Fibroblast of lung (primary cell): ENCODE data around the gene LPCAT3. TPM values are rescaled to one million over a fixed set of nuclear protein-coding genes. Genes with fewer than 3 reads are reported as not detected.
"Not testable (repeated sequence)": the region's sequence is repeated elsewhere in the genome, so short reads cannot be mapped to it uniquely, and the experiment has no call there.

Experiments used
- DNase-seq, 2 donors: peaks; one replicate each; pipeline versions ENCODE4 v3.0.0 to v3.0.0-alpha.2; 2010; ENCODE audit warnings: low read depth in 2 of 2
- H2AFZ ChIP-seq: 2 replicates; pipeline ENCODE4 v1.5.1; 2012; ENCODE audit warnings: low read length, control low read depth, inconsistent platforms
- H3K27ac ChIP-seq: 2 replicates; pipeline ENCODE4 v1.5.1; 2011; ENCODE audit warnings: low read length, control low read depth; ENCODE audit not compliant: insufficient read depth
- H3K27me3 ChIP-seq: 2 replicates; pipeline ENCODE4 v1.5.1; 2011; ENCODE audit warnings: mild to moderate bottlenecking, low read length; ENCODE audit not compliant: control insufficient read depth, insufficient read depth
- H3K36me3 ChIP-seq: 2 replicates; pipeline ENCODE4 v1.5.1; 2011; ENCODE audit warnings: low read length; ENCODE audit not compliant: control insufficient read depth, insufficient read depth
- H3K4me1 ChIP-seq: 2 replicates; pipeline ENCODE4 v1.5.1; 2011; ENCODE audit warnings: low read length; ENCODE audit not compliant: control insufficient read depth, insufficient read depth; ENCODE audit errors: extremely low read depth
- H3K4me2 ChIP-seq: 2 replicates; pipeline ENCODE4 v1.5.1; 2011; ENCODE audit warnings: low read length, control low read depth; ENCODE audit not compliant: insufficient read depth; ENCODE audit errors: extremely low read depth
- H3K4me3 ChIP-seq, 4 experiments: fragments of 200-600 bp in 1 of 4; sonication (generic) in 1 of 4; replicated peaks in 1 of 4; 2 replicates each; pipeline ENCODE4 v1.5.1; 2011 to 2016; ENCODE audit warnings: low read length in 4 of 4, low read depth in 3 of 4, mild to moderate bottlenecking in 3 of 4, control low read depth in 2 of 4, inconsistent platforms in 1 of 4, mixed read lengths in 1 of 4; ENCODE audit not compliant: insufficient read depth in 1 of 4; ENCODE audit errors: control extremely low read depth in 1 of 4
- H3K79me2 ChIP-seq: 2 replicates; pipeline ENCODE4 v1.5.1; 2012; ENCODE audit warnings: mild to moderate bottlenecking, low read length, inconsistent platforms; ENCODE audit not compliant: control insufficient read depth, insufficient read depth
- H3K9ac ChIP-seq: 2 replicates; pipeline ENCODE4 v1.5.1; 2011; ENCODE audit warnings: mild to moderate bottlenecking, low read length, control low read depth; ENCODE audit not compliant: insufficient read depth
- H3K9me3 ChIP-seq: 2 replicates; pipeline ENCODE4 v1.5.1; 2012; ENCODE audit warnings: low read depth, low read length; ENCODE audit not compliant: control insufficient read depth, insufficient read depth
- H4K20me1 ChIP-seq: 2 replicates; pipeline ENCODE4 v1.5.1; 2011; ENCODE audit warnings: low read length; ENCODE audit not compliant: control insufficient read depth, insufficient read depth; ENCODE audit errors: extremely low read depth
- EZH2 ChIP-seq: IDR thresholded peaks from 2 replicates; pipeline ENCODE4 v1.5.1; 2012; ENCODE audit warnings: low read length, control low read depth, mild to moderate bottlenecking; ENCODE audit errors: missing control alignments
- polyA plus RNA-seq, 2 donors: library from polyadenylated mRNA; depleted of rRNA in 1 of 2; stranded (reverse) in 1 of 2; unstranded in 1 of 2; fragments of >200 nt; gene quantifications; 2 replicates each; pipeline ENCODE4 v1.2.1, GENCODE V29; 2011 to 2012; ENCODE audit warnings: missing spikeins in 1 of 2
- total RNA-seq: library from RNA; depleted of rRNA; stranded (reverse); fragments of >200 nt; gene quantifications from 2 replicates; pipeline ENCODE4 v1.2.1, GENCODE V29; 2014
- TF ChIP-seq, protein P1 (sequence below), 2 donors: IDR thresholded peaks in 1 of 2; conservative IDR thresholded peaks in 1 of 2; 1 replicate in 1 of 2; 2 replicates in 1 of 2; pipeline ENCODE4 v1.5.1; 2011 to 2012; ENCODE audit warnings: low read length in 2 of 2, control low read depth in 1 of 2, inconsistent platforms in 1 of 2, low read depth in 1 of 2, mild to moderate bottlenecking in 1 of 2

Gene LPCAT3
- total and polyA plus RNA-seq, 2 donors (not counting 1 experiment from before 2014, with no cell fraction given), result 11.4 to 54.0 TPM

DNA sequence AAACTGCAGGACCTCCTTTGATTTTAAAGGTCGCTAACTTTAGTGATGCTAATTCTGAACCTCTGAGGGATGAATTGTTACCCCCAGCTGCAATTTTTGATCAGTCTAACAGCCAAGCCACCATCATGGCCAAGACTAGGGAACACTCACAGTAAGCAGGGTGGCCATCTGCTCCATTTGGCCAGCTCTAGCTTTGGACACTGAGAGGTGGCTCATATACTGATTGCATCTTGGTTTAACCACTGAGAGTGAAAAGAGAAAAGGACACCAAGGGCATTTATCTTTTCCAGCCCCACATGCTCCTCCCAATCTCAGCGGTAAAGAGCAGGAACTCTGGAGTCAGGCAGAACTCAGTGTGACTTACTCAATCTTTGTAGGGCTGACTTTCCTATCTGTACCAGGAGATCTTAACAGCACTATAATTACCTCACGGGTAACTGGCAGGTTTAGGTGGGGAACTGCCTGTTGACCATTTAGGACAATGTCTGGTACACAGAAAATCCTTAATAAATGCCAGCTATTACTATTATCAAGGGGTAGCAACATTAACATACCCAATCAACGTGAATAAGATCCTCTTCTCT, 6.2 kb downstream of the LPCAT3 start:
- no peak overlapping the region for H3K4me2 ChIP-seq
- H4K20me1 ChIP-seq, result no peaks in the 10 kb centered on the region
- no peak overlapping the region for H3K9ac ChIP-seq

DNA sequence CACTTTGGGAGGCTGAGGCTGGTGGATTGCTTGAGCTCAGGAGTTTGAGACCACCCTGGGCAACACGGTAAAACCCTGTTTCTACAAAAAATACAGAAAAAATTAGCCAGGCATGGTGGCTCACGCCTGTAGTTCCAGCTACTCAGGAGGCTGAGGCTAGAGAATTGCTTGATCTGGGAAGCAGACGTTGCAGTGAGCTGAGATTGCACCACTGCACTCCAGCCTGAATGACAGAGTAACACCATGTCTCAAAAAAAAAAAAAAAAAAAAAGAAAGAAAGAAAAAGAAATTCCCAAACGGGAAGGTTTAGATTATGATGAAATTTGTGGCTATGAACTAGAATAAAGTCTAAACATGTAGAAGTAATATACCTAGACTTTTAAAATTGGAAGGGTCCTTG, 6.9 kb downstream of the LPCAT3 start:
- not testable (repeated sequence) for H3K27ac ChIP-seq, H4K20me1 ChIP-seq, H3K79me2 ChIP-seq, H3K4me1 ChIP-seq, H3K9me3 ChIP-seq, H3K36me3 ChIP-seq, H3K4me3 ChIP-seq, H3K9ac ChIP-seq, DNase-seq, H3K4me2 ChIP-seq, H3K27me3 ChIP-seq, H2AFZ ChIP-seq

More for the DNA sequence above, 6.2 kb downstream of the LPCAT3 start:
- H3K27ac ChIP-seq, result no peak overlapping the region
- TF ChIP-seq, protein P1, sequence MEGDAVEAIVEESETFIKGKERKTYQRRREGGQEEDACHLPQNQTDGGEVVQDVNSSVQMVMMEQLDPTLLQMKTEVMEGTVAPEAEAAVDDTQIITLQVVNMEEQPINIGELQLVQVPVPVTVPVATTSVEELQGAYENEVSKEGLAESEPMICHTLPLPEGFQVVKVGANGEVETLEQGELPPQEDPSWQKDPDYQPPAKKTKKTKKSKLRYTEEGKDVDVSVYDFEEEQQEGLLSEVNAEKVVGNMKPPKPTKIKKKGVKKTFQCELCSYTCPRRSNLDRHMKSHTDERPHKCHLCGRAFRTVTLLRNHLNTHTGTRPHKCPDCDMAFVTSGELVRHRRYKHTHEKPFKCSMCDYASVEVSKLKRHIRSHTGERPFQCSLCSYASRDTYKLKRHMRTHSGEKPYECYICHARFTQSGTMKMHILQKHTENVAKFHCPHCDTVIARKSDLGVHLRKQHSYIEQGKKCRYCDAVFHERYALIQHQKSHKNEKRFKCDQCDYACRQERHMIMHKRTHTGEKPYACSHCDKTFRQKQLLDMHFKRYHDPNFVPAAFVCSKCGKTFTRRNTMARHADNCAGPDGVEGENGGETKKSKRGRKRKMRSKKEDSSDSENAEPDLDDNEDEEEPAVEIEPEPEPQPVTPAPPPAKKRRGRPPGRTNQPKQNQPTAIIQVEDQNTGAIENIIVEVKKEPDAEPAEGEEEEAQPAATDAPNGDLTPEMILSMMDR (conservative IDR thresholded peaks at IDR 0.05 in 1 of 2, IDR thresholded peaks at IDR 0.05 in 1 of 2; ENCODE audit: low read depth in 1 of 2, low read length in 2 of 2), result no peak
- no peak for TF ChIP-seq EZH2
- no peaks in the 10 kb centered on the region for H3K79me2 ChIP-seq
- no peak for DNase-seq
- no peaks in the 10 kb centered on the region for H3K4me1 ChIP-seq
- H3K4me3 ChIP-seq, result no peak overlapping the region
- no peak overlapping the region for H2AFZ ChIP-seq
- H3K27me3 ChIP-seq, result no peaks in the 10 kb centered on the region
- no peaks in the 10 kb centered on the region for H3K36me3 ChIP-seq
- H3K9me3 ChIP-seq, result no peaks in the 10 kb centered on the region

DNA sequence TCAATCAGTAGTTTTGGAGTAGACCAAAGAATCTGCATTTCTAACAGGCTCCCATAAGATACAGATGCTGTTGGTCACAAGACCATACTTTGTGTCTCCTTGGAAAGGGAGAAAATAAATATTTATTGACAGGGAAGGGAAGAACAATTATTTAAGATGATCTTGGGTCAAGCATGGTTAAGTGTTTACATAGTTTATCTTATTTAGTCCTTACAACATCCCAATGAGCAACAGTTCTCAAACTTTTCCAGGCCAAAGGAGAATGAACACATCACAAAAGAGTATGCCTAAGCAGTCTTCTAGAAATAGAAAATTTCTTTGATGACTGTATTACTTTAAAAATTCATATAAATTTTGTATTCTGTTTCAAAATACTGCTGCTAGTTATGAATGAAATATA, 8.8 kb downstream of the LPCAT3 start:
- Histone ChIP-seq H3K27me3 (no peaks in the 10 kb centered on the region), H3K4me3 (no peak overlapping the region), H3K36me3 (no peaks in the 10 kb centered on the region), H2AFZ (no peak overlapping the region), H4K20me1 (no peaks in the 10 kb centered on the region), H3K27ac (no peak overlapping the region), H3K9ac (no peak overlapping the region), H3K4me2 (no peak overlapping the region), H3K4me1 (no peaks in the 10 kb centered on the region), H3K79me2 (no peaks in the 10 kb centered on the region), H3K9me3 (no peaks in the 10 kb centered on the region)
- DNase-seq, result peak in 1 of 2 donors; percentile 32
- TF ChIP-seq EZH2, result no peak
- TF ChIP-seq, protein P1 (conservative IDR thresholded peaks at IDR 0.05 in 1 of 2, IDR thresholded peaks at IDR 0.05 in 1 of 2; ENCODE audit: low read depth in 1 of 2, low read length in 2 of 2), result no peak
